Loucy (cell line): Measurements from ENCODE around the gene PLCL2.

Experiments used
- H2AFZ ChIP-seq: fragments of 200-600 bp; sonication (generic); 2 replicates; pipeline ENCODE4 v1.6.0; 2016; ENCODE audit warnings: antibody characterized with exemption, mild to moderate bottlenecking, low read length, moderate library complexity
- H3F3A ChIP-seq: fragments of 200-600 bp; 2 replicates; pipeline ENCODE4 v1.6.0; 2016; ENCODE audit warnings: antibody characterized with exemption, low read depth, mild to moderate bottlenecking
- H3K27me3 ChIP-seq: fragments of 200-600 bp; sonication (generic); 2 replicates; pipeline ENCODE4 v1.6.1; 2014; ENCODE audit warnings: low read length, mild to moderate bottlenecking; ENCODE audit not compliant: insufficient read depth, poor library complexity, severe bottlenecking
- H3K36me3 ChIP-seq: fragments of 200-600 bp; sonication (generic); 2 replicates; pipeline ENCODE4 v1.6.1; 2016; ENCODE audit warnings: low read length; ENCODE audit not compliant: insufficient read depth
- H3K4me1 ChIP-seq: fragments of 200-600 bp; sonication (generic); 2 replicates; pipeline ENCODE4 v1.5.1; 2014; ENCODE audit warnings: low read length, mild to moderate bottlenecking; ENCODE audit not compliant: insufficient read depth, poor library complexity, severe bottlenecking
- H3K4me2 ChIP-seq: fragments of 200-600 bp; sonication (generic); 2 replicates; pipeline ENCODE4 v1.6.0; 2014; ENCODE audit warnings: antibody characterized with exemption, low read length, low read depth, mild to moderate bottlenecking; ENCODE audit not compliant: poor library complexity, severe bottlenecking
- H3K4me3 ChIP-seq: fragments of 200-600 bp; sonication (generic); 2 replicates; pipeline ENCODE4 v1.5.1; 2014; ENCODE audit warnings: low read length, mild to moderate bottlenecking, mixed read lengths; ENCODE audit not compliant: poor library complexity, severe bottlenecking
- H3K79me2 ChIP-seq: fragments of 200-600 bp; sonication (generic); 2 replicates; pipeline ENCODE4 v1.6.1; 2014; ENCODE audit warnings: low read length; ENCODE audit not compliant: insufficient read depth
- H3K9ac ChIP-seq: fragments of 200-600 bp; sonication (generic); 2 replicates; pipeline ENCODE4 v1.6.0; 2014; ENCODE audit warnings: mild to moderate bottlenecking, low read depth, low read length, moderate library complexity; ENCODE audit not compliant: poor library complexity, severe bottlenecking
- H3K9me2 ChIP-seq: fragments of 200-600 bp; sonication (generic); replicated peaks from 2 replicates; pipeline ENCODE4 v1.6.1; 2016; ENCODE audit warnings: low read depth, low read length, mixed read lengths
- H3K9me3 ChIP-seq: fragments of 200-600 bp; sonication (generic); 2 replicates; pipeline ENCODE4 v1.6.1; 2014; ENCODE audit warnings: mild to moderate bottlenecking, antibody characterized with exemption, low read length, low read depth; ENCODE audit not compliant: insufficient read depth
- H4K20me1 ChIP-seq: fragments of 200-600 bp; sonication (generic); 2 replicates; pipeline ENCODE4 v1.6.0; 2014; ENCODE audit warnings: antibody characterized with exemption, low read length, mild to moderate bottlenecking; ENCODE audit not compliant: insufficient read depth, poor library complexity, severe bottlenecking
- CTCF ChIP-seq: fragments of 200-600 bp; sonication (generic); conservative IDR thresholded peaks from 2 replicates; pipeline ENCODE4 v1.5.1; 2014; ENCODE audit warnings: mild to moderate bottlenecking, antibody characterized with exemption, low read length
- EZH2phosphoT487 ChIP-seq: fragments of 200-600 bp; IDR thresholded peaks from 2 replicates; pipeline ENCODE4 v1.6.1; 2018; ENCODE audit warnings: antibody characterized with exemption, mild to moderate bottlenecking, moderate library complexity, borderline replicate concordance

The PLCL2 gene

GRCh38 chr3:16883723-16884083 lies 1.1 kb upstream of the PLCL2 start:
- Histone ChIP-seq H3K9me3 (no peaks in the 10 kb centered on the region), H4K20me1 (peaks cover 5% of the 10 kb centered on the region), H3K9me2 (no peaks in the 10 kb centered on the region), H3K4me2 (no peak overlapping the region), H3K9ac (no peak overlapping the region), H3K4me3 (no peak overlapping the region), H3K79me2 (peaks cover 35% of the 10 kb centered on the region), H3K4me1 (peaks cover 24% of the 10 kb centered on the region), H3K27me3 (no peaks in the 10 kb centered on the region), H2AFZ (no peak overlapping the region), H3K36me3 (no peaks in the 10 kb centered on the region), H3F3A (peaks cover 4% of the 10 kb centered on the region; the same call in 1 of the 2 replicates)
- TF ChIP-seq CTCF (no peak), EZH2phosphoT487 (no peak)

GRCh38 chr3:16884084-16884747 lies 539 bp upstream of the PLCL2 start:
- Histone ChIP-seq H3K27me3 (no peaks in the 10 kb centered on the region), H3K9me3 (no peaks in the 10 kb centered on the region), H2AFZ (peak overlapping the region; percentile 88), H3K79me2 (peaks cover 41% of the 10 kb centered on the region), H3F3A (peaks cover 4% of the 10 kb centered on the region; the same call in 1 of the 2 replicates), H3K9me2 (no peaks in the 10 kb centered on the region), H3K4me2 (peak overlapping the region; percentile 62), H3K4me3 (peak overlapping the region; percentile 79), H3K9ac (peak overlapping the region; percentile 88), H4K20me1 (peaks cover 8% of the 10 kb centered on the region), H3K36me3 (no peaks in the 10 kb centered on the region), H3K4me1 (peaks cover 30% of the 10 kb centered on the region)
- TF ChIP-seq CTCF, result peak; percentile 58
- no peak for TF ChIP-seq EZH2phosphoT487

GRCh38 chr3:16885593-16886302 lies 993 bp downstream of the PLCL2 start:
- Histone ChIP-seq H3K27me3 (no peaks in the 10 kb centered on the region), H3K9me2 (no peaks in the 10 kb centered on the region), H3K36me3 (no peaks in the 10 kb centered on the region), H3K4me3 (peak overlapping the region; percentile 79), H4K20me1 (peaks cover 11% of the 10 kb centered on the region), H3K4me2 (peak overlapping the region; percentile 72), H3K9ac (peak overlapping the region; percentile 88), H3F3A (peaks cover 4% of the 10 kb centered on the region; the same call in 1 of the 2 replicates), H2AFZ (peak overlapping the region; percentile 93), H3K79me2 (peaks cover 56% of the 10 kb centered on the region), H3K4me1 (peaks cover 42% of the 10 kb centered on the region), H3K9me3 (no peaks in the 10 kb centered on the region)
- TF ChIP-seq CTCF, result no peak
- TF ChIP-seq EZH2phosphoT487, result no peak
